Esophagus muscularis mucosa (tissue), 4 donors: ENCODE measurements around the gene RNF111.

Experiments
- CTCF ChIP-seq, 3 experiments: fragments of 200-600 bp in 2 of 3; fragments of 450-650 bp in 1 of 3; sonication (generic) in 2 of 3; IDR thresholded peaks; one replicate each; pipeline ENCODE4 v1.5.1; 2017 to 2019; ENCODE audit warnings: antibody characterized with exemption in 3 of 3, mild to moderate bottlenecking in 2 of 3, moderate library complexity in 1 of 3
- EP300 ChIP-seq: sonication (generic); formaldehyde crosslinking; IDR thresholded peaks from one replicate; pipeline ENCODE4 v1.6.1; 2017; ENCODE audit warnings: antibody characterized with exemption
- POLR2A ChIP-seq: fragments of 450-650 bp; IDR thresholded peaks from one replicate; pipeline ENCODE4 v1.6.1; 2017; ENCODE audit warnings: antibody characterized with exemption, moderate library complexity, mild to moderate bottlenecking, low read depth
- POLR2AphosphoS5 ChIP-seq, 2 donors: sonication (generic); formaldehyde crosslinking; IDR thresholded peaks; one replicate each; pipeline ENCODE4 v1.6.1; 2017; ENCODE audit warnings: antibody characterized with exemption in 2 of 2

- TF ChIP-seq POLR2A, result no peak
- TF ChIP-seq CTCF (IDR thresholded peaks at IDR 0.05), result no peak
- TF ChIP-seq POLR2AphosphoS5 (IDR thresholded peaks at IDR 0.05), result no peak
- no peak for TF ChIP-seq EP300
These were observed 100.3 kb downstream of the RNF111 start for GRCh38 chr15:59087731-59088130.
